Caco-2 (cell line): Measurements from ENCODE around the gene LIPK. TPM values are rescaled to one million over a fixed set of nuclear protein-coding genes. Genes with fewer than 3 reads are reported as not detected.

Source experiments
- BruUV-seq: library from RNA; stranded (reverse); fragments of 400-500 nt; replicated peaks from 2 replicates; lab custom pipeline; 2021; lab: Mats Ljungman, UMichigan
- CTCF ChIA-PET: fragments of 300-600 bp; sonication (Branson Sonifier 250); formaldehyde crosslinking; loops from one replicate; lab custom pipeline; 2022; ENCODE audit warnings: antibody characterized with exemption; lab: Charles Lee
- POLR2A ChIA-PET: fragments of 300-600 bp; sonication (Branson Sonifier 250); formaldehyde crosslinking; loops from one replicate; lab custom pipeline; 2022; ENCODE audit warnings: antibody characterized with exemption; lab: Charles Lee
- DNase-seq, 2 experiments: peaks; one replicate each; pipeline versions ENCODE4 v3.0.0 to v3.0.0-alpha.2; 2020 to 2022
- H3K27me3 ChIP-seq: replicated peaks from 2 replicates; pipeline ENCODE4 v1.6.0; 2011; ENCODE audit warnings: low read length; ENCODE audit not compliant: control insufficient read depth, insufficient read depth
- H3K36me3 ChIP-seq: 2 replicates; pipeline ENCODE4 v1.5.1; 2011; ENCODE audit warnings: low read length; ENCODE audit not compliant: control insufficient read depth, insufficient read depth
- H3K4me1 ChIP-seq: fragments of 250-450 bp; sonication (Bioruptor Pico); 2 replicates; pipeline ENCODE4 v1.5.1; 2020; ENCODE audit warnings: mild to moderate bottlenecking
- H3K4me3 ChIP-seq: 2 replicates; pipeline ENCODE4 v1.5.1; 2011; ENCODE audit warnings: low read depth, mild to moderate bottlenecking, control low read depth, low read length
- H3K9me3 ChIP-seq: fragments of 250-450 bp; sonication (Bioruptor Pico); 2 replicates; pipeline ENCODE4 v1.5.1; 2020; ENCODE audit warnings: mild to moderate bottlenecking, moderate library complexity
- H3K27ac Mint-ChIP-seq: one replicate; pipeline ENCODE4 v1.8.0; 2022; ENCODE audit warnings: mixed read lengths; ENCODE audit not compliant: unreplicated experiment
- H3K27me3 Mint-ChIP-seq: one replicate; pipeline ENCODE4 v1.8.0; 2022; ENCODE audit warnings: mixed read lengths; ENCODE audit not compliant: insufficient read depth, unreplicated experiment
- H3K36me3 Mint-ChIP-seq: one replicate; pipeline ENCODE4 v1.8.0; 2022; ENCODE audit warnings: mild to moderate bottlenecking, mixed read lengths; ENCODE audit not compliant: insufficient read depth, unreplicated experiment
- H3K4me1 Mint-ChIP-seq: one replicate; pipeline ENCODE4 v1.8.0; 2022; ENCODE audit warnings: low read depth, mixed read lengths; ENCODE audit not compliant: unreplicated experiment
- H3K4me3 Mint-ChIP-seq: one replicate; pipeline ENCODE4 v1.8.0; 2022; ENCODE audit warnings: mild to moderate bottlenecking, moderate library complexity, mixed read lengths; ENCODE audit not compliant: unreplicated experiment
- H3K9me3 Mint-ChIP-seq: one replicate; pipeline ENCODE4 v1.8.0; 2022; ENCODE audit warnings: mixed read lengths; ENCODE audit not compliant: unreplicated experiment
- CTCF ChIP-seq, 2 experiments: fragments of 200-600 bp in 1 of 2; IDR thresholded peaks; 1 replicate in 1 of 2; 2 replicates in 1 of 2; pipeline versions ENCODE4 v1.5.1 to v1.8.0; 2011 to 2022; ENCODE audit warnings: antibody characterized with exemption in 1 of 2, control low read depth in 1 of 2, inconsistent platforms in 1 of 2, low read depth in 1 of 2, low read length in 1 of 2, mild to moderate bottlenecking in 1 of 2, moderate library complexity in 1 of 2; ENCODE audit not compliant: insufficient read depth in 1 of 2, severe bottlenecking in 1 of 2, unreplicated experiment in 1 of 2
- intact Hi-C: fragments of 100-400 bp; cut with micrococcal nuclease; formaldehyde crosslinking; loops from one replicate; pipeline ENCODE4 v1.10.0; 2022; ENCODE audit not compliant: unreplicated experiment
- total RNA-seq: library from RNA; stranded (reverse); gene quantifications from 2 replicates; pipeline ENCODE4 v1.2.3, GENCODE V29; 2022

LIPK gene
- total RNA-seq, 1 experiment from 2014 or later: not detected

- peaks cover 5% of the 10 kb centered on the region for H3K27me3 Mint-ChIP-seq
- CTCF ChIA-PET: no interaction called here
Measured at GRCh38 chr10:88782222-88782621, 76.2 kb downstream of the LIPK start.

GRCh38 chr10:88783724-88784123 lies 77.7 kb downstream of the LIPK start:
- no peaks in the 10 kb centered on the region for H3K9me3 ChIP-seq
- POLR2A ChIA-PET: no interaction called here
- DNase-seq: no peak
- BruUV-seq: no TSS peak
- no peak for TF ChIP-seq CTCF (IDR thresholded peaks at IDR 0.05; ENCODE audit: insufficient read depth in 1 of 2, low read depth in 1 of 2, low read length in 1 of 2, severe bottlenecking in 1 of 2, unreplicated experiment in 1 of 2)
- H3K9me3 Mint-ChIP-seq: no peaks in the 10 kb centered on the region
- no peaks in the 10 kb centered on the region; the same call in 1 of the 2 replicates for H3K27me3 ChIP-seq
- no peaks in the 10 kb centered on the region for H3K4me1 ChIP-seq
- H3K4me3 Mint-ChIP-seq: no peak overlapping the region
- peaks cover 7% of the 10 kb centered on the region for H3K27me3 Mint-ChIP-seq
- CTCF ChIA-PET: no interaction called here
- no peaks in the 10 kb centered on the region for H3K4me1 Mint-ChIP-seq
- no peaks in the 10 kb centered on the region for H3K36me3 Mint-ChIP-seq
- H3K36me3 ChIP-seq: no peaks in the 10 kb centered on the region
- intact Hi-C loops: no loop called here
- no peak overlapping the region for H3K4me3 ChIP-seq
- no peak overlapping the region for H3K27ac Mint-ChIP-seq

More at GRCh38 chr10:88782222-88782621, 76.2 kb downstream of the LIPK start:
- no peak overlapping the region for H3K27ac Mint-ChIP-seq
- H3K36me3 ChIP-seq: no peaks in the 10 kb centered on the region
- no peak overlapping the region for H3K4me3 ChIP-seq
- no peaks in the 10 kb centered on the region for H3K9me3 ChIP-seq
- no peaks in the 10 kb centered on the region for H3K36me3 Mint-ChIP-seq
- no peak for TF ChIP-seq CTCF (IDR thresholded peaks at IDR 0.05; ENCODE audit: insufficient read depth in 1 of 2, low read depth in 1 of 2, low read length in 1 of 2, severe bottlenecking in 1 of 2, unreplicated experiment in 1 of 2)
- no peaks in the 10 kb centered on the region for H3K9me3 Mint-ChIP-seq
- no peaks in the 10 kb centered on the region for H3K4me1 Mint-ChIP-seq
- H3K4me1 ChIP-seq: no peaks in the 10 kb centered on the region
- no peak overlapping the region for H3K4me3 Mint-ChIP-seq
- no peak for DNase-seq
- no peaks in the 10 kb centered on the region; the same call in 1 of the 2 replicates for H3K27me3 ChIP-seq
- POLR2A ChIA-PET: no interaction called here
- intact Hi-C loops: no loop called here
- no TSS peak for BruUV-seq

GRCh38 chr10:88786032-88786770 lies 80.2 kb downstream of the LIPK start:
- CTCF ChIA-PET: no interaction called here
- Histone ChIP-seq H3K36me3 (no peaks in the 10 kb centered on the region), H3K4me1 (no peaks in the 10 kb centered on the region), H3K4me3 (no peak overlapping the region), H3K27me3 (no peaks in the 10 kb centered on the region; the same call in 1 of the 2 replicates), H3K9me3 (no peaks in the 10 kb centered on the region)
- POLR2A ChIA-PET: no interaction called here
- intact Hi-C loops: no loop called here
- H3K4me1 Mint-ChIP-seq: no peaks in the 10 kb centered on the region
- no TSS peak for BruUV-seq
- peaks cover 7% of the 10 kb centered on the region for H3K27me3 Mint-ChIP-seq
- H3K9me3 Mint-ChIP-seq: no peaks in the 10 kb centered on the region
- TF ChIP-seq CTCF (IDR thresholded peaks at IDR 0.05; ENCODE audit: insufficient read depth in 1 of 2, low read depth in 1 of 2, low read length in 1 of 2, severe bottlenecking in 1 of 2, unreplicated experiment in 1 of 2): no peak
- no peak overlapping the region for H3K27ac Mint-ChIP-seq
- H3K4me3 Mint-ChIP-seq: no peak overlapping the region
- no peak for DNase-seq
- H3K36me3 Mint-ChIP-seq: no peaks in the 10 kb centered on the region
